Progenitor cell of endocrine pancreas (in vitro differentiated cells): Measurements from ENCODE around the gene DECR2. TPM values are rescaled to one million over a fixed set of nuclear protein-coding genes. Genes with fewer than 3 reads are reported as not detected.
A peak's percentile ranks its signal among the peaks of the same experiment; 100 is the strongest.

Experiments used
- DNase-seq: peaks from one replicate; pipeline ENCODE4 v3.0.0; 2021; ENCODE audit warnings: low spot score; ENCODE audit not compliant: unreplicated experiment
- H3K27ac Mint-ChIP-seq: 2 replicates; pipeline ENCODE4 v1.8.0; 2021; ENCODE audit warnings: mild to moderate bottlenecking, moderate library complexity, mixed read lengths
- H3K27me3 Mint-ChIP-seq: 2 replicates; pipeline ENCODE4 v1.8.0; 2021; ENCODE audit warnings: mixed read lengths
- H3K36me3 Mint-ChIP-seq: 2 replicates; pipeline ENCODE4 v1.8.0; 2022; ENCODE audit warnings: mixed read lengths; ENCODE audit not compliant: insufficient read depth
- H3K4me1 Mint-ChIP-seq: 2 replicates; pipeline ENCODE4 v1.8.0; 2021; ENCODE audit warnings: low read depth, mixed read lengths
- H3K4me3 Mint-ChIP-seq: 2 replicates; pipeline ENCODE4 v1.8.0; 2021; ENCODE audit warnings: low read depth, mild to moderate bottlenecking, moderate library complexity, mixed read lengths
- H3K9me3 Mint-ChIP-seq: 2 replicates; pipeline ENCODE4 v1.8.0; 2021; ENCODE audit warnings: low read depth, mixed read lengths
- CTCF ChIP-seq: fragments of 200-600 bp; sonication (generic); IDR thresholded peaks from one replicate; pipeline ENCODE4 v1.5.0; 2021; ENCODE audit warnings: antibody characterized with exemption, mild to moderate bottlenecking; ENCODE audit not compliant: unreplicated experiment
- long read RNA-seq: library from polyadenylated mRNA; unstranded; transcript quantifications from one replicate; pipeline ENCODE4 v2.0.0, GENCODE V29; 2020
- total RNA-seq: library from RNA; stranded (reverse); gene quantifications from 2 replicates; pipeline ENCODE4 v1.2.1, GENCODE V29; 2021

Gene DECR2
- total RNA-seq: 39.4 and 41.3 TPM in 2 replicates
- long read RNA-seq, transcript DECR2-201 (9 exons, 1,615 nt): major isoform, 5 of 14 reads
- long read RNA-seq, partial matches to known transcripts: 1 of 14 reads
- long read RNA-seq, other reads (novel, unspliced or antisense): 7 of 14 reads

- no peaks in the 10 kb centered on the region for H3K36me3 Mint-ChIP-seq
- peak within 1 kb of the TSS; percentile 96 for H3K27ac Mint-ChIP-seq
- H3K27me3 Mint-ChIP-seq: no peaks in the 10 kb centered on the region
- H3K4me3 Mint-ChIP-seq: peak within 1 kb of the TSS; percentile 84
- peak; percentile 97 for DNase-seq
- TF ChIP-seq CTCF: peak; percentile 52
- H3K4me1 Mint-ChIP-seq: peaks cover 2% of the 10 kb centered on the region
- H3K9me3 Mint-ChIP-seq: no peaks in the 10 kb centered on the region
Observed at GRCh38 chr16:401468-402348, at the start of gene DECR2. TSS of gene DECR2 (plus strand) at chr16:401885. CDS start at chr16:401964, 79 bp downstream.

GRCh38 chr16:352547-353403, 48.9 kb upstream of the DECR2 start, which contains the start of gene AXIN1:
TSS of gene AXIN1 (minus strand) at chr16:352723. CDS start at chr16:347025, 5,698 bp downstream.
- H3K4me3 Mint-ChIP-seq: peak within 1 kb of the TSS; percentile 83

GRCh38 chr16:353404-354290, 48.0 kb upstream of the DECR2 start:
- Mint-ChIP-seq H3K4me3 (no peak overlapping the region), H3K4me1 (no peaks in the 10 kb centered on the region), H3K27ac (no peak overlapping the region), H3K9me3 (no peaks in the 10 kb centered on the region), H3K36me3 (peaks cover 1% of the 10 kb centered on the region), H3K27me3 (no peaks in the 10 kb centered on the region)
- TF ChIP-seq CTCF: no peak
- DNase-seq: no peak

More at GRCh38 chr16:352547-353403, 48.9 kb upstream of the DECR2 start, which contains the start of gene AXIN1:
- Mint-ChIP-seq H3K4me1 (no peaks in the 10 kb centered on the region), H3K36me3 (peaks cover 1% of the 10 kb centered on the region), H3K27ac (peak within 1 kb of the TSS; percentile 92), H3K9me3 (no peaks in the 10 kb centered on the region), H3K27me3 (no peaks in the 10 kb centered on the region)
- DNase-seq: peak; percentile 100
- TF ChIP-seq CTCF: peak; percentile 62

GRCh38 chr16:354291-354881, 47.3 kb upstream of the DECR2 start:
- no peaks in the 10 kb centered on the region for H3K27me3 Mint-ChIP-seq
- H3K4me3 Mint-ChIP-seq: no peak overlapping the region
- H3K36me3 Mint-ChIP-seq: peaks cover 1% of the 10 kb centered on the region
- H3K4me1 Mint-ChIP-seq: no peaks in the 10 kb centered on the region
- H3K9me3 Mint-ChIP-seq: no peaks in the 10 kb centered on the region
- no peak overlapping the region for H3K27ac Mint-ChIP-seq
- TF ChIP-seq CTCF: no peak
- DNase-seq: no peak
